ENCODE data around the gene LENG1.

LENG1 gene

GRCh38 chr19:54106716-54107115, 52.8 kb downstream of the LENG1 start:
- DNase-seq: no peak

- no peak for DNase-seq
Measured at GRCh38 chr19:54105796-54106195, 53.7 kb downstream of the LENG1 start.
